KMS-11 (cell line): ENCODE results near the gene OTUD4.

Source experiments
- H2AFZ ChIP-seq: fragments of 200-600 bp; sonication (generic); 2 replicates; pipeline ENCODE4 v1.6.1; 2016; ENCODE audit warnings: antibody characterized with exemption, mixed run types, low read depth
- H3K27ac ChIP-seq: fragments of 200-600 bp; sonication (generic); 2 replicates; pipeline ENCODE4 v1.6.1; 2016; ENCODE audit warnings: mild to moderate bottlenecking, mixed run types
- H3K27me3 ChIP-seq: fragments of 200-600 bp; sonication (generic); 2 replicates; pipeline ENCODE4 v1.6.1; 2017; ENCODE audit warnings: mild to moderate bottlenecking, low read depth, mixed run types, moderate library complexity; ENCODE audit not compliant: insufficient read depth
- H3K36me3 ChIP-seq: fragments of 200-600 bp; sonication (generic); 2 replicates; pipeline ENCODE4 v1.6.1; 2017; ENCODE audit warnings: mild to moderate bottlenecking, mixed run types; ENCODE audit not compliant: insufficient read depth
- H3K4me1 ChIP-seq: fragments of 200-600 bp; sonication (generic); 2 replicates; pipeline ENCODE4 v1.6.1; 2016; ENCODE audit warnings: mild to moderate bottlenecking, low read depth, mixed run types; ENCODE audit not compliant: poor library complexity, severe bottlenecking
- H3K4me2 ChIP-seq: fragments of 200-600 bp; sonication (generic); 2 replicates; pipeline ENCODE4 v1.7.0; 2016; ENCODE audit warnings: mild to moderate bottlenecking, mixed run types
- H3K4me3 ChIP-seq: fragments of 200-600 bp; sonication (generic); IDR thresholded peaks from 2 replicates; pipeline ENCODE4 v1.6.1; 2017; ENCODE audit warnings: low read depth, low read length, mixed read lengths; ENCODE audit not compliant: insufficient read depth
- H3K79me2 ChIP-seq: fragments of 200-600 bp; sonication (generic); 2 replicates; pipeline ENCODE4 v1.6.1; 2016; ENCODE audit warnings: low read depth, mixed run types; ENCODE audit not compliant: insufficient read depth
- H3K9ac ChIP-seq: fragments of 200-600 bp; sonication (generic); 2 replicates; pipeline ENCODE4 v1.6.1; 2016; ENCODE audit warnings: mild to moderate bottlenecking, mixed run types
- H4K20me1 ChIP-seq: fragments of 200-600 bp; sonication (generic); 2 replicates; pipeline ENCODE4 v1.6.1; 2016; ENCODE audit warnings: mild to moderate bottlenecking, mixed run types; ENCODE audit not compliant: insufficient read depth
- CTCF ChIP-seq: fragments of 200-600 bp; sonication (generic); conservative IDR thresholded peaks from 2 replicates; pipeline ENCODE4 v1.6.1; 2017; ENCODE audit warnings: low read depth, mild to moderate bottlenecking, antibody characterized with exemption, low read length, moderate library complexity, mixed read lengths

Gene OTUD4

DNA sequence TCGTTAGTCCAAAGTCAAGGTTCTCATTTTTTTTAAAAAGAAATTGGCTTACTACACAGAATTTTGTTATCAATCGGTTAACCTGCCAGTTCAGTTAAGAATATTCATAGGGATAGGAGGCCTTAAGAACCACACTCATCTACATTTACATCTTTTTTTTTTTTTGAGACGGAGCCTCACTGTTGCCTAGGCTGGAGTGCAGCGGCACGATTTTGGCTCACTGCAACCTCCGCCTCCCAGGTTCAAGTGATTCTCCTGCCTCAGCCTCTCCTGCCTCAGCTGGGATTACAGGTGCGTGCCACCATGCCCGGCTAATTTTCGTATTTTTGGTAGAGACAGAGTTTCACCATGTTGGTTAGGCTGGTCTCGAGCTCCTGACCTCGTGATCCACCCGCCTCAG is 48.5 kb downstream of the OTUD4 start:
- TF ChIP-seq CTCF: no peak
- H3K36me3 ChIP-seq: no peaks in the 10 kb centered on the region; the same call in 1 of the 2 replicates
- H4K20me1 ChIP-seq: no peaks in the 10 kb centered on the region
- no peak overlapping the region; the same call in 1 of the 2 replicates for H3K27ac ChIP-seq
- H3K4me3 ChIP-seq: no peak overlapping the region
- peaks cover 64% of the 10 kb centered on the region for H3K4me1 ChIP-seq
- H3K4me2 ChIP-seq: no peak overlapping the region
- no peaks in the 10 kb centered on the region for H3K27me3 ChIP-seq
- H2AFZ ChIP-seq: no peak overlapping the region
- H3K9ac ChIP-seq: no peak overlapping the region
- no peaks in the 10 kb centered on the region for H3K79me2 ChIP-seq

DNA sequence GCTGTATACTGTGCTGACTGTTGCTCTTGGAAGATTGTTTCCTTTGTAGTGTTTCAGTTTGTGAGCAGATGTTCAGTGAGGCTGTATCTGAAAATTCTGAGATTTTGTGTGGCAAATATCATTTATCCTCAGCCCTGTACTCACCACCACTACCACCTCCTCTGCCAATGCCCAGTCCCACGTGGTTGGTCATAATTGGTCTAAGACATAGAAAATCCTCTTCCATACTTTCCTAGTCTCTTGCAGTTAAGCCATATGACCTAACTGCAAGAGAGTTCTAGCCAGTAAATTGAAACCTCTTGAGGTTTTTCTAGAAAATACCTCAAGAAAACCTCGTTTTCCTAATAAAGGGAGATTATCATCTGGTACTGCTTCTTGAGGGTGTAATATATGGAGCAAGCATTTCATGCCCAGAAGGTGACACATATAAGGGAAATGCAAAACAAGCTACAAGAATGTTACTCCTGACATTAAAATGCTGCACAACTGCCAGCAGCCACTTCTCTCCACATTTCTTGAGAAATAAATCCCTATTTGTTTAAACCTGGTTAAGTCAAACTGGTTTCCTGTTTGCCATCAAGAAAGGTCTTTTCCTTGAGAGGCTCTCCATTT is 49.5 kb downstream of the OTUD4 start:
- no peaks in the 10 kb centered on the region for H3K79me2 ChIP-seq
- H3K4me3 ChIP-seq: no peak overlapping the region
- peak overlapping the region; percentile 48; the same call in 1 of the 2 replicates for H3K4me2 ChIP-seq
- no peak for TF ChIP-seq CTCF
- no peak overlapping the region for H2AFZ ChIP-seq
- peaks cover 59% of the 10 kb centered on the region for H3K4me1 ChIP-seq
- H3K9ac ChIP-seq: no peak overlapping the region
- H3K27ac ChIP-seq: peak overlapping the region; percentile 38
- peaks cover under 1% of the 10 kb centered on the region; the same call in 1 of the 2 replicates for H3K36me3 ChIP-seq
- no peaks in the 10 kb centered on the region for H4K20me1 ChIP-seq
- no peaks in the 10 kb centered on the region for H3K27me3 ChIP-seq

- H3K4me1 ChIP-seq: peaks cover 64% of the 10 kb centered on the region
- no peaks in the 10 kb centered on the region for H3K79me2 ChIP-seq
- H3K9ac ChIP-seq: no peak overlapping the region
- H3K4me2 ChIP-seq: peak overlapping the region; percentile 48
- H3K36me3 ChIP-seq: peaks cover 8% of the 10 kb centered on the region; the same call in 1 of the 2 replicates
- no peaks in the 10 kb centered on the region for H4K20me1 ChIP-seq
- H2AFZ ChIP-seq: no peak overlapping the region
- peak overlapping the region; percentile 38; the same call in 1 of the 2 replicates for H3K27ac ChIP-seq
- H3K27me3 ChIP-seq: no peaks in the 10 kb centered on the region
- no peak for TF ChIP-seq CTCF
- H3K4me3 ChIP-seq: no peak overlapping the region
These were observed 50.3 kb downstream of the OTUD4 start for GRCh38 chr4:145130130-145130529.

GRCh38 chr4:145125396-145125795 is 55.0 kb downstream of the OTUD4 start:
- H3K9ac ChIP-seq: no peak overlapping the region

More at GRCh38 chr4:145125396-145125795, 55.0 kb downstream of the OTUD4 start:
- no peak overlapping the region for H3K4me2 ChIP-seq
- TF ChIP-seq CTCF: no peak
- no peak overlapping the region for H2AFZ ChIP-seq
- no peak overlapping the region for H3K27ac ChIP-seq
- no peaks in the 10 kb centered on the region for H4K20me1 ChIP-seq
- H3K27me3 ChIP-seq: no peaks in the 10 kb centered on the region
- H3K4me1 ChIP-seq: peaks cover 58% of the 10 kb centered on the region
- no peaks in the 10 kb centered on the region for H3K79me2 ChIP-seq
- H3K4me3 ChIP-seq: no peak overlapping the region
- peaks cover 40% of the 10 kb centered on the region for H3K36me3 ChIP-seq
